Activated T-helper 1 cell treated with Interleukin-2 at 50 U/mL for 16 hours (primary cell): ENCODE measurements around the gene TAOK2.

Source experiments
- DNase-seq: peaks from one replicate; pipeline ENCODE4 v3.0.0-alpha.2; 2020; ENCODE audit warnings: low read depth

The TAOK2 gene

GRCh38 chr16:29963021-29963743, 10.5 kb upstream of the TAOK2 start:
- no peak for DNase-seq

- no peak for DNase-seq
Observed at GRCh38 chr16:29968205-29968604, 5.5 kb upstream of the TAOK2 start.

GRCh38 chr16:29971304-29971703, 2.4 kb upstream of the TAOK2 start:
- no peak for DNase-seq

GRCh38 chr16:29972500-29972899, 1.2 kb upstream of the TAOK2 start:
- DNase-seq = no peak

- no peak for DNase-seq
Observed at GRCh38 chr16:29972992-29973383, 680 bp upstream of the TAOK2 start.

- no peak for DNase-seq
Observed at GRCh38 chr16:29974291-29975133, 844 bp downstream of the TAOK2 start.

- DNase-seq = no peak
Observed at GRCh38 chr16:29975134-29975538, 1.5 kb downstream of the TAOK2 start.

- DNase-seq = no peak
Observed at GRCh38 chr16:29975811-29976511, 2.3 kb downstream of the TAOK2 start.

- no peak for DNase-seq
Observed at GRCh38 chr16:29977063-29977825, 3.6 kb downstream of the TAOK2 start.

- DNase-seq = no peak
Observed at GRCh38 chr16:29978081-29978480, 4.4 kb downstream of the TAOK2 start.

- DNase-seq = no peak
Observed at GRCh38 chr16:29978564-29979270, 5.0 kb downstream of the TAOK2 start.

GRCh38 chr16:29982560-29983419, 9.1 kb downstream of the TAOK2 start:
- DNase-seq = no peak

GRCh38 chr16:29983420-29984136, 9.9 kb downstream of the TAOK2 start:
- DNase-seq = no peak

GRCh38 chr16:29984137-29984763, 10.6 kb downstream of the TAOK2 start:
- DNase-seq = no peak

- no peak for DNase-seq
Observed at GRCh38 chr16:29984764-29985147, 11.1 kb downstream of the TAOK2 start.

- no peak for DNase-seq
Observed at GRCh38 chr16:29985271-29985811, 11.7 kb downstream of the TAOK2 start.

- no peak for DNase-seq
Observed at GRCh38 chr16:29986231-29986630, 12.6 kb downstream of the TAOK2 start.

- DNase-seq = no peak
Observed at GRCh38 chr16:29986931-29987330, 13.3 kb downstream of the TAOK2 start.
